HEK293 (cell line): ENCODE measurements around the gene CST2.

Experiments
- ZNF157 ChIP-seq: fragments of 450-650 bp; formaldehyde crosslinking; IDR thresholded peaks from 2 replicates; pipeline ENCODE4 v1.5.1; 2016; ENCODE audit warnings: missing biosample characterization, missing genetic modification characterization
- ZNF335 ChIP-seq: fragments of 450-650 bp; formaldehyde crosslinking; conservative IDR thresholded peaks from 2 replicates; pipeline ENCODE4 v1.5.1; 2016; ENCODE audit warnings: missing biosample characterization, missing genetic modification characterization
- TF ChIP-seq, protein P1 (sequence below): fragments of 450-650 bp; formaldehyde crosslinking; IDR thresholded peaks from 2 replicates; pipeline ENCODE4 v1.5.1; 2016; ENCODE audit warnings: missing biosample characterization, missing genetic modification characterization

GRCh38 chr20:23873370-23874015 lies 47.0 kb upstream of the CST2 start:
- TF ChIP-seq, protein P1, sequence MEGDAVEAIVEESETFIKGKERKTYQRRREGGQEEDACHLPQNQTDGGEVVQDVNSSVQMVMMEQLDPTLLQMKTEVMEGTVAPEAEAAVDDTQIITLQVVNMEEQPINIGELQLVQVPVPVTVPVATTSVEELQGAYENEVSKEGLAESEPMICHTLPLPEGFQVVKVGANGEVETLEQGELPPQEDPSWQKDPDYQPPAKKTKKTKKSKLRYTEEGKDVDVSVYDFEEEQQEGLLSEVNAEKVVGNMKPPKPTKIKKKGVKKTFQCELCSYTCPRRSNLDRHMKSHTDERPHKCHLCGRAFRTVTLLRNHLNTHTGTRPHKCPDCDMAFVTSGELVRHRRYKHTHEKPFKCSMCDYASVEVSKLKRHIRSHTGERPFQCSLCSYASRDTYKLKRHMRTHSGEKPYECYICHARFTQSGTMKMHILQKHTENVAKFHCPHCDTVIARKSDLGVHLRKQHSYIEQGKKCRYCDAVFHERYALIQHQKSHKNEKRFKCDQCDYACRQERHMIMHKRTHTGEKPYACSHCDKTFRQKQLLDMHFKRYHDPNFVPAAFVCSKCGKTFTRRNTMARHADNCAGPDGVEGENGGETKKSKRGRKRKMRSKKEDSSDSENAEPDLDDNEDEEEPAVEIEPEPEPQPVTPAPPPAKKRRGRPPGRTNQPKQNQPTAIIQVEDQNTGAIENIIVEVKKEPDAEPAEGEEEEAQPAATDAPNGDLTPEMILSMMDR (tag by site-specific recombination): no peak
- no peak for TF ChIP-seq ZNF335
- TF ChIP-seq ZNF157 (tag by site-specific recombination): no peak
